Measurements from ENCODE around the gene SUPT3H.

Gene SUPT3H

DNA sequence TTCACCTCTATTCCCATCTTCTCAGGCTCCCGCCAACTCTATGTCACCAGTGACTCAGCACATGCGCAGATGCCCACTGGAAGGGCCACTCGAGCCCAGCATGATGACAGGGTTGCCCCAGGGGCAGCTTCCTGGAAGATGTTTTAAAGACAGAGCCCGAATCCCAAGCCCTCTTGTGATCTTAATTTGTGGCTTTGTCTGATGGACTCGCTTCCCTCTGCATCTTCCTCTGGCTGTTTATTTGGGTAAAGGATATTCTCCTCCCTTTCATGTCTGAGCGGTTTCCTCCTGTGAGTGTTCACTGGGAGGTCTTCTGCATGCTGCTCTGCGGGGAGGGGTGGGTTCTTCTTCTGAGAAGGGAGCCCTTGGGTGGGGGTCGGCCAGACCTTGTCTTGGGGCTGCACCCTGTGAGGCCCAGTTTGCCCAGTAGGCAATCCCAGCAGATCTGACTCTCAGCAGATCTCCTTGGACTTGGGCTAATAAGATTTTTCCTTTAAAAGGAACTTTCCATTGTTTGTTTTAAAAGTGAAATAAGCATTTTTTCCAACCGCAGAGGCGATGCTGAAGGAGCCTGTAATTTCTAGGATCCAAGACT is 589.2 kb downstream of the SUPT3H start:
- Histone ChIP-seq H3K27ac (ENCODE audit: insufficient read depth in 1 of 2, low read depth in 1 of 2, low read length in 2 of 2, poor library complexity in 1 of 2, severe bottlenecking in 2 of 2) (no peak overlapping the region), H3K4me1 (ENCODE audit: control extremely low read depth in 1 of 4, control insufficient read depth in 4 of 4, insufficient read depth in 4 of 4, low read length in 3 of 4) (no peaks in the 10 kb centered on the region), H3K4me3 (ENCODE audit: control insufficient read depth in 1 of 7, extremely low read depth in 1 of 7, insufficient read depth in 4 of 7, low read depth in 2 of 7, low read length in 6 of 7) (no peak overlapping the region), H3K27me3 (replicated peaks in 2 of 5; ENCODE audit: control insufficient read depth in 4 of 5, insufficient read depth in 5 of 5, low read length in 4 of 5) (no peaks in the 10 kb centered on the region), H3K9me3 (ENCODE audit: control extremely low read depth in 1 of 5, control insufficient read depth in 4 of 5, insufficient read depth in 2 of 5, low read depth in 1 of 5, low read length in 4 of 5) (peaks cover 0 to 16% (median 4%) of the 10 kb centered on the region in 5 experiments), H3K36me3 (ENCODE audit: control insufficient read depth in 4 of 4, insufficient read depth in 4 of 4, low read length in 3 of 4) (no peaks in the 10 kb centered on the region)
- no peak for DNase-seq
- 97% methylated on average over 6 of the region's 10 CpGs for WGBS (ENCODE audit: insufficient coverage)
- POLR2A ChIA-PET = no interaction called here
- CTCF ChIA-PET = no interaction called here

GRCh38 chr6:44787254-44787834 is 590.4 kb downstream of the SUPT3H start:
- Histone ChIP-seq H3K36me3 (ENCODE audit: control insufficient read depth in 4 of 4, insufficient read depth in 4 of 4, low read length in 3 of 4) (no peaks in the 10 kb centered on the region), H3K9me3 (ENCODE audit: control extremely low read depth in 1 of 5, control insufficient read depth in 4 of 5, insufficient read depth in 2 of 5, low read depth in 1 of 5, low read length in 4 of 5) (peaks cover 0 to 16% (median 4%) of the 10 kb centered on the region in 5 experiments), H3K27ac (ENCODE audit: insufficient read depth in 1 of 2, low read depth in 1 of 2, low read length in 2 of 2, poor library complexity in 1 of 2, severe bottlenecking in 2 of 2) (no peak overlapping the region), H3K4me1 (ENCODE audit: control extremely low read depth in 1 of 4, control insufficient read depth in 4 of 4, insufficient read depth in 4 of 4, low read length in 3 of 4) (no peaks in the 10 kb centered on the region), H3K4me3 (ENCODE audit: control insufficient read depth in 1 of 7, extremely low read depth in 1 of 7, insufficient read depth in 4 of 7, low read depth in 2 of 7, low read length in 6 of 7) (no peak overlapping the region), H3K27me3 (replicated peaks in 2 of 5; ENCODE audit: control insufficient read depth in 4 of 5, insufficient read depth in 5 of 5, low read length in 4 of 5) (no peaks in the 10 kb centered on the region)
- CTCF ChIA-PET = interaction anchor here (0.6 kb wide), 1 partner anchor 18 kb away, joined by 3 read pairs; no protein-coding TSS in a partner anchor
- POLR2A ChIA-PET = no interaction called here
- DNase-seq = no peak
- WGBS (ENCODE audit: insufficient coverage) = 100% methylated on average over 3 of the region's 8 CpGs

- Histone ChIP-seq H3K9me3 (ENCODE audit: control extremely low read depth in 1 of 5, control insufficient read depth in 4 of 5, insufficient read depth in 2 of 5, low read depth in 1 of 5, low read length in 4 of 5) (peaks cover 0 to 16% (median 4%) of the 10 kb centered on the region in 5 experiments), H3K27ac (ENCODE audit: insufficient read depth in 1 of 2, low read depth in 1 of 2, low read length in 2 of 2, poor library complexity in 1 of 2, severe bottlenecking in 2 of 2) (no peak overlapping the region), H3K4me3 (ENCODE audit: control insufficient read depth in 1 of 7, extremely low read depth in 1 of 7, insufficient read depth in 4 of 7, low read depth in 2 of 7, low read length in 6 of 7) (no peak overlapping the region), H3K27me3 (replicated peaks in 2 of 5; ENCODE audit: control insufficient read depth in 4 of 5, insufficient read depth in 5 of 5, low read length in 4 of 5) (no peaks in the 10 kb centered on the region), H3K4me1 (ENCODE audit: control extremely low read depth in 1 of 4, control insufficient read depth in 4 of 4, insufficient read depth in 4 of 4, low read length in 3 of 4) (no peaks in the 10 kb centered on the region), H3K36me3 (ENCODE audit: control insufficient read depth in 4 of 4, insufficient read depth in 4 of 4, low read length in 3 of 4) (no peaks in the 10 kb centered on the region)
- ChIA-PET CTCF (no interaction called here), POLR2A (no interaction called here)
- DNase-seq = no peak
- no CpG with 5 or more reads among the region's 1 CpG for WGBS (ENCODE audit: insufficient coverage)
Observed at GRCh38 chr6:44785130-44785529, 592.6 kb downstream of the SUPT3H start.

- Histone ChIP-seq H3K27me3 (replicated peaks in 2 of 5; ENCODE audit: control insufficient read depth in 4 of 5, insufficient read depth in 5 of 5, low read length in 4 of 5) (no peaks in the 10 kb centered on the region), H3K36me3 (ENCODE audit: control insufficient read depth in 4 of 4, insufficient read depth in 4 of 4, low read length in 3 of 4) (no peaks in the 10 kb centered on the region), H3K4me3 (ENCODE audit: control insufficient read depth in 1 of 7, extremely low read depth in 1 of 7, insufficient read depth in 4 of 7, low read depth in 2 of 7, low read length in 6 of 7) (no peak overlapping the region), H3K9me3 (ENCODE audit: control extremely low read depth in 1 of 5, control insufficient read depth in 4 of 5, insufficient read depth in 2 of 5, low read depth in 1 of 5, low read length in 4 of 5) (peaks cover 0 to 16% (median 4%) of the 10 kb centered on the region in 5 experiments), H3K4me1 (ENCODE audit: control extremely low read depth in 1 of 4, control insufficient read depth in 4 of 4, insufficient read depth in 4 of 4, low read length in 3 of 4) (peaks cover 0 to 7% (median 0%) of the 10 kb centered on the region in 4 experiments), H3K27ac (ENCODE audit: insufficient read depth in 1 of 2, low read depth in 1 of 2, low read length in 2 of 2, poor library complexity in 1 of 2, severe bottlenecking in 2 of 2) (no peak overlapping the region)
- WGBS (ENCODE audit: insufficient coverage) = 100% methylated on average over 1 of the region's 1 CpG
- ChIA-PET POLR2A (no interaction called here), CTCF (no interaction called here)
- no peak for DNase-seq
Observed at GRCh38 chr6:44784195-44784594, 593.5 kb downstream of the SUPT3H start.

- CTCF ChIA-PET = no interaction called here
- POLR2A ChIA-PET = no interaction called here
- Histone ChIP-seq H3K36me3 (ENCODE audit: control insufficient read depth in 4 of 4, insufficient read depth in 4 of 4, low read length in 3 of 4) (no peaks in the 10 kb centered on the region), H3K4me3 (ENCODE audit: control insufficient read depth in 1 of 7, extremely low read depth in 1 of 7, insufficient read depth in 4 of 7, low read depth in 2 of 7, low read length in 6 of 7) (no peak overlapping the region), H3K4me1 (ENCODE audit: control extremely low read depth in 1 of 4, control insufficient read depth in 4 of 4, insufficient read depth in 4 of 4, low read length in 3 of 4) (peaks cover 0 to 8% (median 0%) of the 10 kb centered on the region in 4 experiments), H3K27ac (ENCODE audit: insufficient read depth in 1 of 2, low read depth in 1 of 2, low read length in 2 of 2, poor library complexity in 1 of 2, severe bottlenecking in 2 of 2) (no peak overlapping the region), H3K9me3 (ENCODE audit: control extremely low read depth in 1 of 5, control insufficient read depth in 4 of 5, insufficient read depth in 2 of 5, low read depth in 1 of 5, low read length in 4 of 5) (peaks cover 0 to 12% (median 4%) of the 10 kb centered on the region in 5 experiments), H3K27me3 (replicated peaks in 2 of 5; ENCODE audit: control insufficient read depth in 4 of 5, insufficient read depth in 5 of 5, low read length in 4 of 5) (no peaks in the 10 kb centered on the region)
- DNase-seq = no peak
- WGBS (ENCODE audit: insufficient coverage) = 80% methylated on average over 3 of the region's 3 CpGs
Observed at GRCh38 chr6:44782892-44783291, 594.8 kb downstream of the SUPT3H start.

- no peak overlapping the region for H3K27ac ChIP-seq (ENCODE audit: insufficient read depth in 1 of 2, low read depth in 1 of 2, low read length in 2 of 2, poor library complexity in 1 of 2, severe bottlenecking in 2 of 2)
- DNase-seq = no peak
- POLR2A ChIA-PET = no interaction called here
- peaks cover 0 to 8% (median 0%) of the 10 kb centered on the region in 4 experiments for H3K4me1 ChIP-seq (ENCODE audit: control extremely low read depth in 1 of 4, control insufficient read depth in 4 of 4, insufficient read depth in 4 of 4, low read length in 3 of 4)
- 100% methylated on average over 2 of the region's 2 CpGs for WGBS (ENCODE audit: insufficient coverage)
- H3K27me3 ChIP-seq (replicated peaks in 2 of 5; ENCODE audit: control insufficient read depth in 4 of 5, insufficient read depth in 5 of 5, low read length in 4 of 5) = no peaks in the 10 kb centered on the region
- H3K9me3 ChIP-seq (ENCODE audit: control extremely low read depth in 1 of 5, control insufficient read depth in 4 of 5, insufficient read depth in 2 of 5, low read depth in 1 of 5, low read length in 4 of 5) = peaks cover 0 to 10% (median 2%) of the 10 kb centered on the region in 5 experiments
- H3K36me3 ChIP-seq (ENCODE audit: control insufficient read depth in 4 of 4, insufficient read depth in 4 of 4, low read length in 3 of 4) = no peaks in the 10 kb centered on the region
- CTCF ChIA-PET = no interaction called here
- no peak overlapping the region for H3K4me3 ChIP-seq (ENCODE audit: control insufficient read depth in 1 of 7, extremely low read depth in 1 of 7, insufficient read depth in 4 of 7, low read depth in 2 of 7, low read length in 6 of 7)
Observed at GRCh38 chr6:44781912-44782597, 595.7 kb downstream of the SUPT3H start.

DNA sequence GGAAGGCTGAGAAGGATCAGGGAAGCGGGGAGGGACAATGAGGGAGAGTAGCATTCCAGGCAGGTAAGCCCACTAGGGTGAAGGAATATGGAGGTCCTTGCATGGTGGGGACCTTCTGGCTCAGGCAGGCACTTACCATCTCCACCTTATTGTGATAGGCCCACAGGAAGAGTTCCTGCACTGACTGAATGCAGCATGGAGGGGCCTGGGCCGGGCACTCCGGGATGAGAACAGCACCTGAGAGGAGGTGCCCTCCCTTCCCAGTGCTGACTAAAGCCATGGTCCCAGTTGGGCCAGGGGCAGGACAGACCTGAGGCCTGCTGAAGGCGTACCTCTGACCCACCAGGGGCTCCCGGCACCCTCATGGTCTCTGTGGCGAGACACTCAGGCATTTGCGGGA is 597.6 kb downstream of the SUPT3H start:
- Histone ChIP-seq H3K36me3 (ENCODE audit: control insufficient read depth in 4 of 4, insufficient read depth in 4 of 4, low read length in 3 of 4) (no peaks in the 10 kb centered on the region), H3K4me1 (ENCODE audit: control extremely low read depth in 1 of 4, control insufficient read depth in 4 of 4, insufficient read depth in 4 of 4, low read length in 3 of 4) (peaks cover 0 to 8% (median 0%) of the 10 kb centered on the region in 4 experiments), H3K9me3 (ENCODE audit: control extremely low read depth in 1 of 5, control insufficient read depth in 4 of 5, insufficient read depth in 2 of 5, low read depth in 1 of 5, low read length in 4 of 5) (peaks cover 0 to 11% (median 2%) of the 10 kb centered on the region in 5 experiments), H3K27me3 (replicated peaks in 2 of 5; ENCODE audit: control insufficient read depth in 4 of 5, insufficient read depth in 5 of 5, low read length in 4 of 5) (no peaks in the 10 kb centered on the region), H3K27ac (ENCODE audit: insufficient read depth in 1 of 2, low read depth in 1 of 2, low read length in 2 of 2, poor library complexity in 1 of 2, severe bottlenecking in 2 of 2) (no peak overlapping the region), H3K4me3 (ENCODE audit: control insufficient read depth in 1 of 7, extremely low read depth in 1 of 7, insufficient read depth in 4 of 7, low read depth in 2 of 7, low read length in 6 of 7) (no peak overlapping the region)
- DNase-seq = no peak
- ChIA-PET CTCF (no interaction called here), POLR2A (no interaction called here)
- WGBS (ENCODE audit: insufficient coverage) = 97% methylated on average over 3 of the region's 7 CpGs

Data from common myeloid progenitor, CD34-positive (primary cell).